H9 (cell line): ENCODE results near the gene CAMTA1. TPM values are rescaled to one million over a fixed set of nuclear protein-coding genes. Genes with fewer than 3 reads are reported as not detected.
A peak's percentile ranks its signal among the peaks of the same experiment; 100 is the strongest.

Experiments used
- DNase-seq: peaks from one replicate; pipeline ENCODE4 v3.0.0-alpha.2; 2017
- H2AFZ ChIP-seq: one replicate; pipeline ENCODE4 v1.6.1; 2013; ENCODE audit warnings: mild to moderate bottlenecking, low read length, control low read depth, moderate library complexity
- H2AK5ac ChIP-seq: 2 replicates; pipeline ENCODE4 v1.6.1; 2013; ENCODE audit warnings: low read length, control low read depth, mixed read lengths; ENCODE audit not compliant: insufficient read length
- H2BK120ac ChIP-seq: one replicate; pipeline ENCODE4 v1.6.1; 2013; ENCODE audit warnings: low read depth, mild to moderate bottlenecking, low read length, control low read depth, inconsistent platforms; ENCODE audit not compliant: poor library complexity, severe bottlenecking
- H2BK12ac ChIP-seq: 2 replicates; pipeline ENCODE4 v1.6.1; 2013; ENCODE audit warnings: low read length, control low read depth, mixed read lengths, low read depth; ENCODE audit not compliant: insufficient read length
- H2BK15ac ChIP-seq: 2 replicates; pipeline ENCODE4 v1.6.1; 2013; ENCODE audit warnings: low read depth, low read length, control low read depth
- H2BK20ac ChIP-seq: one replicate; pipeline ENCODE4 v1.6.1; 2013; ENCODE audit warnings: low read depth, mild to moderate bottlenecking, low read length, control low read depth, inconsistent platforms; ENCODE audit not compliant: poor library complexity, severe bottlenecking
- H2BK5ac ChIP-seq: 2 replicates; pipeline ENCODE4 v1.6.1; 2013; ENCODE audit warnings: low read length, control low read depth, mixed read lengths; ENCODE audit not compliant: insufficient read length
- H3K14ac ChIP-seq: 2 replicates; pipeline ENCODE4 v1.6.1; 2013; ENCODE audit warnings: low read length, control low read depth; ENCODE audit not compliant: insufficient read depth
- H3K18ac ChIP-seq: 2 replicates; pipeline ENCODE4 v1.6.1; 2013; ENCODE audit warnings: low read depth, mild to moderate bottlenecking, mixed read lengths, low read length, control low read depth; ENCODE audit not compliant: insufficient read length
- H3K23ac ChIP-seq: 2 replicates; pipeline ENCODE4 v1.6.1; 2013; ENCODE audit warnings: low read length, control low read depth, mixed read lengths, low read depth; ENCODE audit not compliant: insufficient read length
- H3K23me2 ChIP-seq: 2 replicates; pipeline ENCODE4 v1.6.1; 2013; ENCODE audit warnings: low read depth, mild to moderate bottlenecking, mixed read lengths, low read length, control low read depth; ENCODE audit not compliant: insufficient read length, poor library complexity, severe bottlenecking
- H3K27ac ChIP-seq: 2 replicates; pipeline ENCODE4 v1.5.1; 2013; ENCODE audit warnings: low read length, control low read depth, mixed read lengths, low read depth; ENCODE audit not compliant: insufficient read length
- H3K27me3 ChIP-seq: 2 replicates; pipeline ENCODE4 v1.6.1; 2013; ENCODE audit warnings: low read length, control low read depth, inconsistent platforms; ENCODE audit not compliant: insufficient read depth
- H3K4ac ChIP-seq: 2 replicates; pipeline ENCODE4 v1.6.1; 2013; ENCODE audit warnings: low read depth, mild to moderate bottlenecking, control low read depth, inconsistent platforms, low read length, moderate library complexity
- H3K4me1 ChIP-seq: 2 replicates; pipeline ENCODE4 v1.6.1; 2013; ENCODE audit warnings: low read length, control low read depth, inconsistent platforms; ENCODE audit not compliant: insufficient read depth
- H3K4me2 ChIP-seq: 2 replicates; pipeline ENCODE4 v1.6.1; 2013; ENCODE audit warnings: low read length, control low read depth, mixed read lengths; ENCODE audit not compliant: insufficient read length, insufficient read depth
- H3K56ac ChIP-seq: 2 replicates; pipeline ENCODE4 v1.6.1; 2013; ENCODE audit warnings: low read depth, mild to moderate bottlenecking, mixed read lengths, low read length, control low read depth; ENCODE audit not compliant: insufficient read length
- H3K79me1 ChIP-seq: 2 replicates; pipeline ENCODE4 v1.6.1; 2013; ENCODE audit warnings: low read depth, mild to moderate bottlenecking, moderate library complexity, low read length, control low read depth, inconsistent platforms; ENCODE audit not compliant: insufficient read depth, poor library complexity, severe bottlenecking
- H3K79me2 ChIP-seq: 2 replicates; pipeline ENCODE4 v1.6.1; 2013; ENCODE audit warnings: low read length, control low read depth, inconsistent platforms; ENCODE audit not compliant: insufficient read depth
- H3K9ac ChIP-seq: 2 replicates; pipeline ENCODE4 v1.6.1; 2013; ENCODE audit warnings: low read length, control low read depth, mixed read lengths; ENCODE audit not compliant: insufficient read length; ENCODE audit errors: extremely low read depth
- H3K9me3 ChIP-seq: one replicate; pipeline ENCODE4 v1.6.1; 2013; ENCODE audit warnings: low read depth, low read length, inconsistent platforms; ENCODE audit not compliant: control insufficient read depth
- H3T11ph ChIP-seq: one replicate; pipeline ENCODE4 v1.6.1; 2013; ENCODE audit warnings: mild to moderate bottlenecking, low read length, control low read depth, inconsistent platforms
- H4K20me1 ChIP-seq: one replicate; pipeline ENCODE4 v1.6.1; 2013; ENCODE audit not compliant: control insufficient read depth, insufficient read length, insufficient read depth
- H4K5ac ChIP-seq: 2 replicates; pipeline ENCODE4 v1.6.1; 2013; ENCODE audit warnings: low read depth, mild to moderate bottlenecking, mixed read lengths, low read length, control low read depth; ENCODE audit not compliant: insufficient read length
- H4K8ac ChIP-seq: replicated peaks from 2 replicates; pipeline ENCODE4 v1.6.1; 2013; ENCODE audit warnings: low read length, control low read depth, mixed read lengths, low read depth; ENCODE audit not compliant: insufficient read length
- H4K91ac ChIP-seq: 2 replicates; pipeline ENCODE4 v1.6.1; 2013; ENCODE audit warnings: low read depth, mild to moderate bottlenecking, moderate library complexity, mixed read lengths, low read length, control low read depth; ENCODE audit not compliant: insufficient read length
- H3K27ac Mint-ChIP-seq, 3 experiments: 2 replicates in 2 of 3; 3 replicates in 1 of 3; pipeline ENCODE4 v1.8.0; 2020 to 2021; ENCODE audit warnings: mixed read lengths in 3 of 3, mild to moderate bottlenecking in 1 of 3, moderate library complexity in 1 of 3
- H3K27me3 Mint-ChIP-seq: 2 replicates; pipeline ENCODE4 v1.8.0; 2021; ENCODE audit warnings: low read depth, mild to moderate bottlenecking, moderate library complexity, mixed read lengths
- H3K36me3 Mint-ChIP-seq, 3 experiments: 2 replicates in 2 of 3; 3 replicates in 1 of 3; pipeline ENCODE4 v1.8.0; 2020 to 2021; ENCODE audit warnings: low read depth in 3 of 3, mixed read lengths in 3 of 3; ENCODE audit not compliant: insufficient read depth in 1 of 3
- H3K4me1 Mint-ChIP-seq, 2 experiments: 2 replicates each; pipeline ENCODE4 v1.8.0; 2020; ENCODE audit warnings: mixed read lengths in 2 of 2
- H3K4me3 Mint-ChIP-seq, 2 experiments: 2 replicates in 1 of 2; 3 replicates in 1 of 2; pipeline ENCODE4 v1.8.0; 2020 to 2021; ENCODE audit warnings: mild to moderate bottlenecking in 2 of 2, mixed read lengths in 2 of 2, moderate library complexity in 1 of 2
- H3K9me3 Mint-ChIP-seq, 2 experiments: 2 replicates in 1 of 2; 3 replicates in 1 of 2; pipeline ENCODE4 v1.8.0; 2020; ENCODE audit warnings: mild to moderate bottlenecking in 2 of 2, mixed read lengths in 2 of 2, moderate library complexity in 1 of 2
- CTCF ChIP-seq: fragments of 200-600 bp; sonication (generic); conservative IDR thresholded peaks from 3 replicates; pipeline ENCODE4 v1.8.0; 2021; ENCODE audit warnings: antibody characterized with exemption, mild to moderate bottlenecking
- WGBS: extraction: QIAGEN DNeasy Blood & Tissue Kit; methylation state at CpG from one replicate; pipeline ENCODE4 v1.1.7; 2013; ENCODE audit warnings: missing lambda C conversion rate, low lambda C conversion rate, mixed read lengths; ENCODE audit not compliant: insufficient read length; ENCODE audit errors: extremely low coverage; 5-methylcytosine and 5-hydroxymethylcytosine counted together
- total RNA-seq: library from RNA; stranded (reverse); gene quantifications from 2 replicates; pipeline ENCODE4 v1.2.1, GENCODE V29; 2021

CAMTA1 gene
- total RNA-seq, 1 experiment from 2014 or later, result 115 TPM

- no peak for TF ChIP-seq CTCF
- Histone ChIP-seq H3K18ac (no peak overlapping the region), H3K4ac (no peak overlapping the region), H4K8ac (no peak overlapping the region), H4K5ac (no peak overlapping the region), H3K56ac (no peak overlapping the region), H3T11ph (no peak overlapping the region), H3K9me3 (no peaks in the 10 kb centered on the region), H3K4me2 (no peak overlapping the region), H3K27me3 (no peaks in the 10 kb centered on the region; the same call in 1 of the 2 replicates), H3K23ac (no peak overlapping the region), H3K9ac (no peak overlapping the region), H3K23me2 (peaks cover 11% of the 10 kb centered on the region), H2BK12ac (no peak overlapping the region), H3K4me1 (no peaks in the 10 kb centered on the region), H3K79me2 (no peaks in the 10 kb centered on the region), H2BK15ac (no peak overlapping the region), H2BK20ac (no peak overlapping the region), H2BK5ac (no peak overlapping the region), H3K79me1 (no peaks in the 10 kb centered on the region), H2BK120ac (no peak overlapping the region), H3K14ac (no peak overlapping the region; the same call in 1 of the 2 replicates), H2AFZ (no peak overlapping the region), H4K20me1 (no peaks in the 10 kb centered on the region), H4K91ac (no peak overlapping the region), H2AK5ac (no peak overlapping the region), H3K27ac (no peak overlapping the region)
- peak overlapping the region in 1 of 3 experiments; percentile 48; a peak in 1 of 7 replicates for H3K27ac Mint-ChIP-seq
- no CpG with 5 or more reads among the region's 8 CpGs for WGBS
- peaks cover 11 to 23% of the 10 kb centered on the region in 2 experiments for H3K4me1 Mint-ChIP-seq
- no peak overlapping the region for H3K4me3 Mint-ChIP-seq
- peaks cover 46% of the 10 kb centered on the region for H3K27me3 Mint-ChIP-seq
- H3K9me3 Mint-ChIP-seq, result no peaks in the 10 kb centered on the region
- no peak for DNase-seq
- H3K36me3 Mint-ChIP-seq, result no peaks in the 10 kb centered on the region
Measured at GRCh38 chr1:7684132-7684531, 898.9 kb downstream of the CAMTA1 start.
